GM18909 (cell line): Measurements from ENCODE around the gene TSPAN9.

Experiments used
- ATAC-seq: cut with Tn5 transposase; IDR thresholded peaks from one replicate; pipeline ENCODE4 v1.9.1; 2021; ENCODE audit warnings: mild to moderate bottlenecking; ENCODE audit not compliant: unreplicated experiment, poor library complexity

TSPAN9 gene

GRCh38 chr12:3119192-3119755 is 42.1 kb downstream of the TSPAN9 start:
- ATAC-seq = no peak

DNA sequence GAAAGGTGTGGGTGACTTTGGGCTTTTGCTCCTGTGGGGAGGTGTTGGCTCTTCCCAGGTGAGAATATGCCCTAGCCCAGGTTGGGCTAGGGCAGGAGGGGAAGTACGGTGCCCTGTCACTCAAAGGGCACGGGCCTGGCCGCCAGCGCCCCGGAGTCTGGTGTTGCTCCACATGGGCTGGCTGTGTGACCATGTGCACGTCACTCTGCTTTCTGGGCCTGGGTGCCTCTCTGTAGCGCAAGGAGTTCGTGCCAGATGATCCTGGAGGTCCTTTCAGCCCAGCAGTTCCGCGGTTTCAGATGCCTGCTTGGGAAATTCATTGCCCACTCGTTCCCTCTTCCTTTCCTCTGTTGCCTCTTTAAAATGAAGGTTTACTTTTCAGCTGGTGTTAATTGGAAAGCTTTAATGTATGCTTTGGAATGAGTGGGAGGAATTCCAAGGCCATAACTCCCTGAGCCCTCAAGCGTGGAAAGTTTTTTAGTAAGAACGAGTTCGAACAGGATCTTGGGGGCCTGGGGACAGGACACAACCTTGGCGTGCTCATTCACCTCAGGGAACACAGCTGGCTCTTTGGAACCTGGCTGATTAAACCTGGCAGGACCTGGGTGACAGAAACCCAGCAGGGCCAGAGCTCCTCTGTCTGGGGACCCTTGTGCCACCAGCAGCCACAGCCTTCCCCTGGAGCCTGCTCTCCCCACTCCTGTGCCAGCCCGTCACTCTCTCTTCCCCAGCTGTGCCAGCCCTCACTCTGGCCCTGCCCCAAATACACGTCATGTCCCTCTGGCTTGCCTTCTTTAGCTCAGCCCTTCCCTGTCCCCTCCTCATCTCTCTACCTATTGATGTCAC is 42.8 kb downstream of the TSPAN9 start:
- no peak for ATAC-seq

- no peak for ATAC-seq
Observed at GRCh38 chr12:3120701-3121100, 43.5 kb downstream of the TSPAN9 start.

DNA sequence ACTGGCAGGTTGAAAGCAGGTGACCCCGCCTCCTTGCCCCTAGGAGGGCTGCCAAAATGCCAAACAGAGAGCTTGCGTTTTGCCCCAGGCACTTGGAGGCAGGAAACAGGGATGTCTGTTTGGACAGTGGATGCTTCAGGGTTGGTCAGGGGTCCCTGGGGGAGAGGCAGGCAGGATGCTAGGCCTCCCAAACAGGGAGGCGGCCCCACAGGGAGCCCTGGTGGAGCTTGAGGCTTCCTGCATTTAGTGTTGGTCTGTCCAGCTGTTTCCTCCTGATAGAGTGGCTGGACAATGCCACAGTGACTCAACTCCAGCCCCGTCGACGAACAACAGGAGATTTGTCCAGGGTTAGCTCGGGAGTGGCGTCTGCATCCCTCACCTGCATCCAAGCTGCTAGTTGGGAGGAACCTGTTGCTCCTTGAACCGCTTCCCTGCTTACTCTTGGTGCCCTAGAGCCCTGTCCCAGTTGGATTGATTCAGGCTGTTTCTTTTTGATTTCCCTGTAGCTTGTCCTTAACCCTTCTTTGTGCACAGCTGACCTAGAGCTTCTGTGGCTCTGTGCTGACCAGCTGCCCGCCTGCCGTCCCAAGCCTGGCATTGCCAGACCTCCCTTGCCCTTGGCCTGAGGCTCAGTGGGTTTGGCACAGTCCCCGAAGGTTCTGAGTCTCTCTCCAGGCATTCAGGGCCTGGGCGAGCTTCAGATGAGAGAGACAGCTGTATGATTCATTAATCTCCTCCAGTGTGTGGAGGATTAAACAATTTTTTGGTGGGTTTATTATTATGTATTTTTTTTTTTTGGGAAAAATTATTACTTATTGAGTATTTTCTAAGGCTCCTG is 45.9 kb downstream of the TSPAN9 start:
- no peak for ATAC-seq

DNA sequence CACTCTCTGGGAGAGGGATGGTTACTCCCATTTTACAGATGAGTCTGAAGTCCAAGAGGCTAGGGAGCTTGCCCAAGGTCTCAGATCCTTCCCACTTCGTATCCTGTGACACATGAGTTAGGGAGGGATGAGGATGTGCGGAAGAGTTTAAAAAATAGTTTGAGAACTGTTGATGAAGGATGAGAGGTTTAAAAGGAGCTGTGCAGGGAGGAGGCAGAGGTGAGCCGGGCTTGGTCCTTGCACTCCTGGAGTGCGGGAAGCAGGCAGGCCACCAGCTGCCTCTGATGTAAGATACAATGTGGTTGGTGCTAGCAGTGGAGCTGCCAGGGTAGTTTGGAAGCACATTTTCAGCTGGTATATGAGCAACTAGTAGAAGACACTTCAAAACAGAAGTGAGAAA is 46.5 kb downstream of the TSPAN9 start:
- ATAC-seq = no peak

DNA sequence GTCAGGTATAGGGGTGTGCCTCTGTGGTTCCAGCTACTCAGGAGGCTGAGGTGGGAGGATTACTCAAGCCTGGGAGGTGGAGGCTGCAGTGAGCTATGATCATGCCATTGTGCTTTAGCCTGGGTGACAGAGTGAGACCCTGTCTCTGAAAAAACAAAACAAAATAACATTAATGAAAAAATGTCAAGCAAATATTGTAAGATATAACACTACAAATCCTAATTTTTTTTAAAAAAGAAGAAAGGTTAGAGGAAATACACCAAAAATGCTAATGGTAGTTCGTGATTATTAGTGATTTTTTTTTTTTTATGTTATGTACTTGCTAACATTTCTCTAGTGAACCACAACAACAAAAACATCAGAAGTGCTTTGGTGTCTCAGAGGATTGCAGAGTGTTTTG is 47.7 kb downstream of the TSPAN9 start:
- ATAC-seq = no peak

DNA sequence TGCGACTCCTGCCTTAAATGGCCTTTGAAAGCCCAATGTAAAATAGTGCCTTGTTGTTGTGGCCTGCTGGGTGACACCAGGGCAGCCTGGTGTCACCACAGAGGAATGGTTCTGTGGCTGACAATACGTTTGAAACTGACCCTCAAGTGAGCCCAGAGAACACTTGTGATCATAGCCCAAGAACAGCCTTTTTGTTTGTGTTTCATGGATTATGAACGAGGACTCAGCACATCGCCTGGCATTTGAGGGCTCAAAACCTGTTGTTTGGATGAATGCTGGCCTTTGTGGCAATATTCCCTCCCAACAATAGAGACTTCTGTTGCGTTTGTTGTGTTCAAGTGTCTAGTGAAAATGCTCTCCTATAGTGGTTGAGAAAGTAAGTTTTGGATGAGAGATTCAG is 48.5 kb downstream of the TSPAN9 start:
- ATAC-seq = no peak

DNA sequence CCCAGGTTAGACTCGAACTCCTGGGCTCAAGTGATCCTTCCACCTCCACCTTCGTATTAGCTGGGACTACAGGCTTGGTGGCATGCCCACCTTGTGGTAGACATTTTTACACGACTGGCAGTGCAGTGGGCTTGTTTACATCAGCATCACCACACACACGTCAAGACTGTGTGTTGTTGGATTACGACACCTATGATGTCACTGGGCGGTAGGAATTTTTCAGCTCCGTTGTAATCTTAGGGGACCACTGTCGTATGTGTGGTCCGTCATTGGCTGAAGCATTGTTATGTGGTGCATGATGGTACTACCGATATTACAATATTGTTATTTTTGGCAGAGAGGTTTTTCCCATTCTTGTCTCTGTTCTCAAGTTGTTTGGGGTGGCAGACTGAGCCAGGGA is 50.7 kb downstream of the TSPAN9 start:
- no peak for ATAC-seq

GRCh38 chr12:3128498-3129293 is 51.5 kb downstream of the TSPAN9 start:
- no peak for ATAC-seq

- ATAC-seq = no peak
Observed at GRCh38 chr12:3129301-3130056, 52.3 kb downstream of the TSPAN9 start.

GRCh38 chr12:3130057-3130830 is 53.1 kb downstream of the TSPAN9 start:
- ATAC-seq = no peak

GRCh38 chr12:3131129-3131528 is 54.0 kb downstream of the TSPAN9 start:
- ATAC-seq = no peak

DNA sequence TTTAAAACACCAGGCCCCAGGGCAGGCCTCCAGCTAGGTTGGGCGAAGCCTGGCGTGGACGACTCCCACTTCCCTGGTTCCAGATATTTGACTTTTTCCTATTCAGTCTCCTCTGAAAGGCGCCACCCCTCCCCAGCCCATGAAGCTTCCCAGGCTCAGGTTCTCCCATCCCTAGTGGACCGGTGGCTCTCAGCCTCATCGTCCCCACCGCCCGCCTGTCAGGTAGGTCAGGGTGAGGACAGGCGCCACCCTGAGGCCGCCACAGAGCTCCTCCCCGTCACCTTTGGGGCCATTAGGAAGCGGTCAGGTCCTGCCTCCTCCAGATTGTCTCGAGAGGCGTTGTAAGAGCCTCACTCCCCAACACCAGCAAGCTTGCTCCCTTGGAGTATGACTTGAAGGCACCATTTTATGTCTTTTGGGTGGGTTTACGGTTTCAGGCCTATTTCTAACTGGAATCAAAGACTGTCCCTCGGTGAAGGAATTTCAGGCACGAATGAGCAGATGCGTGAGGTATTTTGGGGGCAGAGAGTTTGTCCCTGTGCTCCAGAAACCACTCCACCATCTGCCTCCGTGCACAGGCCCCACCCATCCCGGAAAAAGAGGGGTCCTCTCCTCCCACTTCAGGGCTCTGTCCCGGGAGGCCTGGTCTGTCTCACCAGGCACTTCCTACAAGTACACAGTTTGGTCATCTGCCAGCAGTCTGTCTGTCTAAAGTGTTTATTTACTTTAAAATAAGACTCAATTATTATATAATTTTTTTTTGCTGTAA is 55.6 kb downstream of the TSPAN9 start:
- no peak for ATAC-seq

GRCh38 chr12:3133405-3133783 is 56.2 kb downstream of the TSPAN9 start:
- no peak for ATAC-seq

DNA sequence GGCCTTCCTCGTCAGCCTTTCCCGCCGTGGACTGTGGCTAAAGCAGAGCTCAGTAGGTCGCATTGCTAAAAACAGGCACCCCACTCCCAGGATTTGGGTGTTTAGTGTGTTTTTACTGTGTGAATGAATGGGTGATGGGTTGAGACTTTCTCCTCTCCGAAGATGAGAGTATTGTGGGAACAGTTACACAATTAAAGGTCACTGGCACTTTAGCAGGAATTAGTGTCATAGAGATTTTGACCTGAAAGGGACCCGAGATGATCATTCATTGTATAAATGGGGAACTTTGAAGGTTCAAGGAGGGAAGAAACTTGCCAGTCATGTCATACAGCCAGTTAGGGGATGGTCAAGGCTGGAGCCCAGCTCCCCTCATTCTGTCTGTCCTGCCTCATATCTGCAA is 56.9 kb downstream of the TSPAN9 start:
- no peak for ATAC-seq

DNA sequence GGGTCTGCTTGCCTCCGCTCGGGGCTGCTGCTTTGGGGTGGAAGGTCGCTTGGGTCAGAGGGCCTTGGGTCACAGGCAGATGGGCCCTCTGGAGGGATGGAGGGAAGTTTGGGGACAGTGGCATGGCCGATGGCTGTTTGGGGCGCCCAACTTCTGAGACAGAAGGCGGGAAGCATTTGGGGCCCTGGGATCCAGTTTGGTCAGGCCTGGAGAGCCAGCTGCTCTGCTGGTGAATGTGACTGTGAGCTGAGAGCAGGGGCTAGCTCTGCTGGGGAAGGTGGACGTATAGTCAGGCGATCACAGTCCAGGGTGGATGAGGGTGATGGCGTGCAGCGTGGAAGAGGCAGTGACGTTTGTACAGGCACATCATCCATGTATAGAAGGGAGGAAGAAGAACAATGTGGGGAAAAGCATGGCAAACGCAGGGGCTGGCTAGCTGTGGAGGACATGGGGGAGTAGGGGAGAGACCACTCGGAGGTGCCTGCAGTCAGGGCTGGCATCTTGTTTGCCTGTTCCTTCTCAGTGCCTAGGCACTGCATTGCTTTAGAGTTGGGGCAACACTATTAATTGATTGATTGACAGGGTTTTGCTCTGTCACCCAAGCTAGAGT is 57.5 kb downstream of the TSPAN9 start:
- ATAC-seq = no peak

DNA sequence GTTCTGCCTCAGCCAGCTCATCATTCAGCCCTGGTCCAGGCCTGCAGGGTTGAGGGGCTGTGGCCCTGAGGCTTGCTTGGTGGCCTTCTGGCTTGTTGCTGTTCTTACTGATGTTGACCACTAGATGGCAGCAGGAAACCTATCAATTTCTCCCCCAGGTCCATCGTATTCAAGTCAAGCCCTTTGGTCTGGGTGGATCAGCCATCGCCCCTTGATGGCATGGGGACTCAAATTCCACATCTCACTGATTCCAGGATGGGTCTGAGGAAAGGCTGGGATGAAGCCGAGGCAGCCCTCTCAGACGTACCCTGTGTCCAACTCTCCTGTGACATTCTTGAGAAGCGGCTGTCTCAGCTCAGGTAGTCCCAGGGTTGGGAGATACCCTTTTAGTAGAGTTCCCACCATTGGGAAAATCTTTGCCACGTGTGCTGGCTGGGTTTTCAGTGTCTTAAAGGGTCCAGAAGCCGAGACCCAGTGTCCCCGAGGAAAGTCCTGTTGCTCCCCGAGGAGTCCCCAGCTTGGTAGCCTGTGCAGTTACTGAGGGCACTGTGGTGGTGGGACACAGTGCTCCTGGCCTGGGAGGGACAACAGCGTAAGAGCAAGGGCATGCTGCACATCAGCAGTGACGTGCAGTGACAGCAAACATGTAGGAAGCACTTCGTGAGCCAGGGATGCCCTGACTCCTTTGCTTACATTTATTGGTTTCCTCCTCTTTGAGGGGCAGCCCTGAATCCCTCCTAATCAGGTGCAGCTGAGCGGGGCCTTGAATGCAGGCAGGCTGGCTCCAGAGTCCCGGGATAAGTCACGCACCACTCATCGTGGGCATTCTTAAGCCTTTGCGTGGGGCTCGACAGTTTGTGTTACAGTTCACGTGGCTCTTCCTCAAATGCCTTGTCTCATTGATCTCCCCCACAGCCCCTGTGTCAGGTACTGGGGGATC is 58.6 kb downstream of the TSPAN9 start:
- no peak for ATAC-seq
